ENCODE results near the gene FAM72A.
"Not testable (repeated sequence)": the region's sequence is repeated elsewhere in the genome, so short reads cannot be mapped to it uniquely, and the experiment has no call there.

Gene FAM72A

GRCh38 chr1:206195182-206195581 is 7.5 kb downstream of the FAM72A start:
- not testable (repeated sequence) for H3K9ac ChIP-seq (ENCODE audit: insufficient read length); H3K9me3 ChIP-seq (ENCODE audit: low read depth, low read length); H3K27ac ChIP-seq; H3K4me3 ChIP-seq; DNase-seq (ENCODE audit: low read depth, low spot score); H3K36me3 ChIP-seq (ENCODE audit: insufficient read depth, low read length)

DNA sequence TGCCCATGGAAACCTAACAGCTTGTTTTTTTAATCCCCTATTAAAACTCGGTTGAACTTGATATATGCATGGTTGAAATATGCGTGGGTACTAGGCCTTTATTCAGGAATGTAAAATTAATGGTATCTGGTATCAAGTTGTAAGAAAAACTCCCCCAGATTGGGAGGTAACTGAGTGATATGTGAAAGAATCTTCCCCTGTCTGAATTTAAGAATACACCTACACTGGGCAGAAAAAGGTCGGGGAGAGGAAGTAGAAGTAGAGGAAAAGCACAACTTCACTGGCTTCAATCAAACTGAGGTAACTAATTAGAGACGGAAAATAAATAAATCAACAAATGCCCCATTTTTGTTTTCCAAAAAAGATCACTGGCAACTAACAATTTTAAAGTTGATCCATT is 15.8 kb downstream of the FAM72A start:
- H3K27ac ChIP-seq; DNase-seq (ENCODE audit: low read depth, low spot score); H3K9ac ChIP-seq (ENCODE audit: insufficient read length); H3K4me3 ChIP-seq; H3K36me3 ChIP-seq (ENCODE audit: insufficient read depth, low read length); H3K9me3 ChIP-seq (ENCODE audit: low read depth, low read length): not testable (repeated sequence)

- not testable (repeated sequence) for H3K9ac ChIP-seq (ENCODE audit: insufficient read length); DNase-seq (ENCODE audit: low read depth, low spot score); H3K36me3 ChIP-seq (ENCODE audit: insufficient read depth, low read length); H3K4me3 ChIP-seq; H3K27ac ChIP-seq; H3K9me3 ChIP-seq (ENCODE audit: low read depth, low read length)
Observed at GRCh38 chr1:206185778-206186177, 16.9 kb downstream of the FAM72A start.

GRCh38 chr1:206183788-206184187 is 18.9 kb downstream of the FAM72A start:
- DNase-seq (ENCODE audit: low read depth, low spot score); H3K9me3 ChIP-seq (ENCODE audit: low read depth, low read length); H3K36me3 ChIP-seq (ENCODE audit: insufficient read depth, low read length); H3K9ac ChIP-seq (ENCODE audit: insufficient read length); H3K27ac ChIP-seq; H3K4me3 ChIP-seq: not testable (repeated sequence)

- peak; percentile 5 for DNase-seq (ENCODE audit: low read depth, low spot score)
- not testable (repeated sequence) for H3K9me3 ChIP-seq (ENCODE audit: low read depth, low read length); H3K27ac ChIP-seq; H3K9ac ChIP-seq (ENCODE audit: insufficient read length); H3K36me3 ChIP-seq (ENCODE audit: insufficient read depth, low read length); H3K4me3 ChIP-seq
Observed at GRCh38 chr1:206182368-206183317, 20.0 kb downstream of the FAM72A start.

- H3K4me3 ChIP-seq; DNase-seq (ENCODE audit: low read depth, low spot score); H3K9ac ChIP-seq (ENCODE audit: insufficient read length); H3K27ac ChIP-seq; H3K36me3 ChIP-seq (ENCODE audit: insufficient read depth, low read length); H3K9me3 ChIP-seq (ENCODE audit: low read depth, low read length): not testable (repeated sequence)
Observed at GRCh38 chr1:206179666-206180065, 23.0 kb downstream of the FAM72A start.

DNA sequence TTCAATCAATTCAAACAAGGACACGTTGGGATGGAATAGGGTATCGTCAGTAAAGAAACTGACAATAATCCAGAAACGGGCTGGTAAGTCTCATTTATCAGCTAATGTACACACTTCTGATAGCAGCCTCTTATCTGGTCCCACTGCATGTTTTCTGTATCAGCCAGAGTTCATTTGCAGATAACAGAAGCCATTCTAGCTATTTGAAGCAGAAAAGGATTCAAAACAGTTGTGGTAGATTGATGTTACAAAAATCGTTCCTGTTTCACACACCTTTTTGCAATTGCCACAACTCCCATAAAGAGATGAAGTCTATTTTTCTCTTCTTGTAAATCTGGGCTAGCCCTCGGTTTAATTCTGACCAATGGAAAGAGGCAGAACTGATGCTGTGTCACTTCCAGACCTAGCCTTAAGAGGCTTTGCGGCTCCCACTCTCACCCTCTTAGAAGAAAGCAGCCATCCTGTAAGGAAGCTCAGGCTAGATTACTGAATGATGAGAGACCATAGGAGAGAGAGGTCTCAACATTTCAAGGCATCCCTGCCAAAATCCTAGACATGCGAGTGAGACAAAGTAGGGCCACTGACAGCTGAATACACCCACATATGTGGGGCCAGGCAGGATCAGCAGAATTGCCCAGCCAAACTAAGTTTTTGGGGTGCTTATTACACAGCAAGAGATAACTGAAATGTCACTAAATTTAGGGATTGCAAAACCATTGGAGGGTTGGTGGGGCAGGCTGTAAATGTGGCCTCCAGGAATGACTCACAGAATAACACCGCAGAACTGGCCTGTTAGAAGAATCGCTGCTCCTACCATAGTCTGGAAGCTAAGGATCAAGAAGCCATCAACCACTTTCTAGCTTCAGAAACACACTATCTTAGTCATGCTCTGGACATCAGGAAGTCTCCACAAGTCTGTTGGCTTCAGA is 24.3 kb downstream of the FAM72A start:
- not testable (repeated sequence) for H3K9me3 ChIP-seq (ENCODE audit: low read depth, low read length); DNase-seq (ENCODE audit: low read depth, low spot score); H3K36me3 ChIP-seq (ENCODE audit: insufficient read depth, low read length); H3K9ac ChIP-seq (ENCODE audit: insufficient read length); H3K4me3 ChIP-seq; H3K27ac ChIP-seq

GRCh38 chr1:206176114-206176502 is 26.5 kb downstream of the FAM72A start:
- H3K9me3 ChIP-seq (ENCODE audit: low read depth, low read length); H3K4me3 ChIP-seq; DNase-seq (ENCODE audit: low read depth, low spot score); H3K9ac ChIP-seq (ENCODE audit: insufficient read length); H3K27ac ChIP-seq; H3K36me3 ChIP-seq (ENCODE audit: insufficient read depth, low read length): not testable (repeated sequence)

DNA sequence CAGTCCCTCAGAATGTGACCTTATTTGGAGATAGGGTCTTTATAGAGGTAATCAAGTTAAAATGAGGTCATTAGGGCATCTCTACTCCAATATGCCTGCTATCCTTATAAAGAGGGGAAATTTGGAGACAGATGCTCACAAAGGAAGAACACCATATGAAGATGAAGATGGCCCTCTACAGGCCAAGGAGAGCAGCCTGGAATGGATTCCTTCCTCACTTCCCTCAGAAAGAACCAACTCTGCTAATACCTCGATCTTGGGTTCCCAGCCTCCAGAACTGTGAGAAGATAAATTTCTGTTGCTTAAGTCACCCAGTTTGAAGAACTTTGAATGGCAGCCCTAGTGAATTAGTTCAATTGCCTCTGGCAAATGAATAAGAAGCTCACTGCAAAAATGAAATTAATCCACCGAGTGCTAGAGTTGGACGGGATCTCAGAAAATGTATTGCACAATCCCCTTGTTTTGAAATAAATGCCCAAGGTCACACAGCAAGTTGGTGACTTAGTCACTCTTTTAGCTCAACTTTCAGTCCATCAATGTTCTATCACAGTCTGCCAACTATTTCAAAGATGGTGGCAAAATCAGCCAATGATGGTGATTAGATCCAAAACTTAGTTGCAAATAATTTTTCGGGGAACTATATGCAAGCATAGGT is 27.1 kb downstream of the FAM72A start:
- not testable (repeated sequence) for DNase-seq (ENCODE audit: low read depth, low spot score); H3K27ac ChIP-seq; H3K36me3 ChIP-seq (ENCODE audit: insufficient read depth, low read length); H3K9ac ChIP-seq (ENCODE audit: insufficient read length); H3K9me3 ChIP-seq (ENCODE audit: low read depth, low read length); H3K4me3 ChIP-seq

GRCh38 chr1:206174182-206174868 is 28.3 kb downstream of the FAM72A start:
- H3K9me3 ChIP-seq (ENCODE audit: low read depth, low read length); H3K9ac ChIP-seq (ENCODE audit: insufficient read length); H3K36me3 ChIP-seq (ENCODE audit: insufficient read depth, low read length); H3K27ac ChIP-seq; H3K4me3 ChIP-seq; DNase-seq (ENCODE audit: low read depth, low spot score): not testable (repeated sequence)

DNA sequence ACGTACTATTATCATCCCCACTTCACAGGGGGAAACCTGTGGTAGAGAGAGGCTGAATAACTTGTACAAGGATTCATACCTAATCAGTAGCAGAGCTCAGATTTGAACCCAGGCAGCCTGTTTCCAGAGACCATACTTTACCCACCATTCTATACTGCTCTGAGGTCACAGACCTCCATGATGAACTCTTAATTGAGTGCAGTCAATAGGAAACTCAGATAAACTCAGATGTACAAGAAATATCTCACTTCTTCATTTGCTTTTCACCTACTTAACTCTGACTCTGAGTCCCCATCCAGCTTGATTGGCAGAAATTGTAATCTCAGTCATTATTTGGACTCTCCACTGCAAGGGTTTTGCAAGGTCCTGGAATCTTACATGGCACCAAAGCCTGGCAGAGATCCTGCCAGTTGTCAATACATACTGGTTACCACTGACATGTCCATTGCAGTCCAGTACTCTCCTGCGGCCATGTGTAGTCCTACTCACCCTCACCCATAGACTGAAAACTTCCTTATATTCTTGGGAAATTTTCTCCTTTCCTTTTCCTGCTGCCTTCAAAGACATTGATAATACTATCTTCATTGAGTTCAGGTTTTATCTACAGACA is 29.4 kb downstream of the FAM72A start:
- H3K4me3 ChIP-seq; H3K36me3 ChIP-seq (ENCODE audit: insufficient read depth, low read length); H3K9ac ChIP-seq (ENCODE audit: insufficient read length); DNase-seq (ENCODE audit: low read depth, low spot score); H3K9me3 ChIP-seq (ENCODE audit: low read depth, low read length); H3K27ac ChIP-seq: not testable (repeated sequence)

DNA sequence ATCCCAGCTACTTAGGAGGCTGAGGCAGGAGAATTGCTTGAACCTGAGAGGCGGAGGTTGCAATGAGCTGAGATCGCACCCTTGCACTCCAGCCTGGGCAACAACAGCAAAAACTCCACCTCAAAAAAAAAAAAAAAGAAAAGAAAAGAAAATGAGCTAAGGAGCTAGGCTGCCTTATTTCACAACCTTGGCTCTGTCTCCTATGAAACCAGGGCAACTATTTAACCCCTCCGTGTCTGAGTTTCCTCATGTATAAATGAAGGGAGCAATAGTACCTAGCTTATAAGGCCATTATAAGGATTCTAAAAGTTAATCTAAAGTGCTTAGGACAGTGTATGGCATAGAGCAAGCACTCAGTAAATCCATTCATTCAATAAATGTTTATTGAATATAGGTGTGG is 32.8 kb downstream of the FAM72A start:
- H3K27ac ChIP-seq; DNase-seq (ENCODE audit: low read depth, low spot score); H3K9ac ChIP-seq (ENCODE audit: insufficient read length); H3K9me3 ChIP-seq (ENCODE audit: low read depth, low read length); H3K4me3 ChIP-seq; H3K36me3 ChIP-seq (ENCODE audit: insufficient read depth, low read length): not testable (repeated sequence)

GRCh38 chr1:206167350-206168029 is 35.1 kb downstream of the FAM72A start:
- H3K9ac ChIP-seq (ENCODE audit: insufficient read length); H3K9me3 ChIP-seq (ENCODE audit: low read depth, low read length); H3K4me3 ChIP-seq; H3K36me3 ChIP-seq (ENCODE audit: insufficient read depth, low read length); H3K27ac ChIP-seq; DNase-seq (ENCODE audit: low read depth, low spot score): not testable (repeated sequence)

All from SK-N-MC (cell line).